GM20431 (cell line): Measurements from ENCODE around the gene KIR3DL3.
"Not testable (repeated sequence)": the region's sequence is repeated elsewhere in the genome, so short reads cannot be mapped to it uniquely, and the experiment has no call there.

Source experiments
- in situ Hi-C: fragments of 300-500 bp; cut with MseI, MboI; formaldehyde crosslinking; loops from one replicate; pipeline ENCODE4 v1.15.0; 2020; ENCODE audit warnings: low sequenced_read_pairs; ENCODE audit not compliant: unreplicated experiment

Gene KIR3DL3

GRCh38 chr19:54775095-54775815 lies 51.0 kb downstream of the KIR3DL3 start:
- in situ Hi-C loops = not testable (repeated sequence)

DNA sequence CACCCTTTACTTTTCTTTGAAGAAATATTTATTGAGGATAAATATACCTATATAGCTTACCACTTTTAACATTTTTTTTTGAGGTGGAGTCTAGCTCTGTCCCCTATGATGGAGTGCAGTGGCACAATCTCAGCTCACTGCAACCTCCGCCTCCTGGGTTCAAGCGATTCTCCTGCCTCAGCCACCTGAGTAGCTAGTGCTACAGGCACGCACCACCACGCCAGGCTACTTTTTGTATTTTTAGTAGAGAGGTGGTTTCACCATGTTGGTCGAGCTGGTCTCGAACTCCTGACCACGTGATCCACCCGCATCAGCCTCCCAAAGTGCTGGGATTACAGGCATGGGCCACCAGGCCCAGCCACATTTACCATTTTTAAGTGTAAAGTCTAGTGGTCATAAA lies 51.6 kb downstream of the KIR3DL3 start:
- in situ Hi-C loops = not testable (repeated sequence)

GRCh38 chr19:54777851-54778250 lies 53.6 kb downstream of the KIR3DL3 start:
- in situ Hi-C loops = not testable (repeated sequence)

- in situ Hi-C loops = not testable (repeated sequence)
These were observed 54.7 kb downstream of the KIR3DL3 start for GRCh38 chr19:54778896-54779295.

GRCh38 chr19:54782916-54783315 lies 58.7 kb downstream of the KIR3DL3 start:
- in situ Hi-C loops = not testable (repeated sequence)
